Vagina (tissue), 2 donors: Measurements from ENCODE around the gene CLEC4D. TPM values are rescaled to one million over a fixed set of nuclear protein-coding genes. Genes with fewer than 3 reads are reported as not detected.

Experiments used
- DNase-seq, 2 donors: peaks; one replicate each; pipeline ENCODE4 v3.0.0-alpha.2; 2017; ENCODE audit errors: extremely low spot score in 2 of 2
- H3K27ac ChIP-seq: fragments of 200-600 bp; sonication (generic); one replicate; pipeline ENCODE4 v1.5.1; 2019
- H3K27me3 ChIP-seq: fragments of 200-600 bp; sonication (generic); one replicate; pipeline ENCODE4 v1.5.1; 2019
- H3K36me3 ChIP-seq, 2 donors: fragments of 200-600 bp; sonication (generic); one replicate each; pipeline ENCODE4 v1.5.1; 2017 to 2019
- H3K4me1 ChIP-seq: fragments of 200-600 bp; sonication (generic); one replicate; pipeline ENCODE4 v1.5.1; 2019
- H3K4me3 ChIP-seq, 2 donors: fragments of 200-600 bp; sonication (generic); 1 replicate in 1 of 2; 2 replicates in 1 of 2; pipeline ENCODE4 v1.5.1; 2016 to 2019
- H3K9me3 ChIP-seq: fragments of 200-600 bp; sonication (generic); one replicate; pipeline ENCODE4 v1.5.1; 2019
- CTCF ChIP-seq, 3 experiments: fragments of 450-650 bp in 2 of 3; fragments of 200-600 bp in 1 of 3; sonication (generic) in 1 of 3; IDR thresholded peaks; one replicate each; pipeline ENCODE4 v1.5.1; 2017 to 2019; ENCODE audit warnings: antibody characterized with exemption in 3 of 3, mild to moderate bottlenecking in 2 of 3, moderate library complexity in 2 of 3
- POLR2A ChIP-seq, 2 donors: fragments of 450-650 bp; IDR thresholded peaks; one replicate each; pipeline ENCODE4 v1.6.1; 2017; ENCODE audit warnings: antibody characterized with exemption in 2 of 2, mild to moderate bottlenecking in 2 of 2, moderate library complexity in 2 of 2
- POLR2AphosphoS5 ChIP-seq, 2 donors: sonication (generic); formaldehyde crosslinking; IDR thresholded peaks; one replicate each; pipeline ENCODE4 v1.9.0; 2017; ENCODE audit warnings: antibody characterized with exemption in 2 of 2, mild to moderate bottlenecking in 2 of 2, low read depth in 1 of 2; ENCODE audit not compliant: insufficient read depth in 1 of 2
- intact Hi-C: fragments of 100-400 bp; cut with DNase I; formaldehyde crosslinking; loops from one replicate; pipeline ENCODE4 v1.15.1; 2023
- total RNA-seq: library from RNA; depleted of rRNA; stranded (reverse); fragments of >200 nt; gene quantifications from one replicate; pipeline ENCODE4 v1.2.3, GENCODE V29; 2016

The CLEC4D gene
- total RNA-seq, 1 donor from 2014 or later = not detected

- no peaks in the 10 kb centered on the region for H3K9me3 ChIP-seq
- TF ChIP-seq POLR2AphosphoS5 (IDR thresholded peaks at IDR 0.05; ENCODE audit: insufficient read depth in 1 of 2, low read depth in 1 of 2) = no peak
- H3K27ac ChIP-seq = no peak overlapping the region
- DNase-seq = no peak
- no peaks in the 10 kb centered on the region for H3K27me3 ChIP-seq
- intact Hi-C loops = no loop called here
- H3K4me1 ChIP-seq = no peaks in the 10 kb centered on the region
- H3K36me3 ChIP-seq = no peaks in the 10 kb centered on the region
- H3K4me3 ChIP-seq = no peak overlapping the region
Observed at GRCh38 chr12:8501720-8502119, 11.6 kb upstream of the CLEC4D start.

GRCh38 chr12:8504351-8504750, 9.0 kb upstream of the CLEC4D start:
- no peaks in the 10 kb centered on the region for H3K4me1 ChIP-seq
- no peak overlapping the region for H3K4me3 ChIP-seq
- no peaks in the 10 kb centered on the region for H3K36me3 ChIP-seq
- no peak for TF ChIP-seq CTCF (IDR thresholded peaks at IDR 0.05)
- no peak for TF ChIP-seq POLR2A (IDR thresholded peaks at IDR 0.05)
- TF ChIP-seq POLR2AphosphoS5 (IDR thresholded peaks at IDR 0.05; ENCODE audit: insufficient read depth in 1 of 2, low read depth in 1 of 2) = no peak
- intact Hi-C loops = no loop called here
- no peak overlapping the region for H3K27ac ChIP-seq
- no peak for DNase-seq
- H3K27me3 ChIP-seq = no peaks in the 10 kb centered on the region
- H3K9me3 ChIP-seq = no peaks in the 10 kb centered on the region

- no peak overlapping the region for H3K4me3 ChIP-seq
- no peaks in the 10 kb centered on the region for H3K4me1 ChIP-seq
- TF ChIP-seq CTCF (IDR thresholded peaks at IDR 0.05) (no peak), POLR2A (IDR thresholded peaks at IDR 0.05) (no peak), POLR2AphosphoS5 (IDR thresholded peaks at IDR 0.05; ENCODE audit: insufficient read depth in 1 of 2, low read depth in 1 of 2) (no peak)
- intact Hi-C loops = no loop called here
- H3K36me3 ChIP-seq = no peaks in the 10 kb centered on the region
- no peaks in the 10 kb centered on the region for H3K9me3 ChIP-seq
- DNase-seq = no peak
- H3K27me3 ChIP-seq = no peaks in the 10 kb centered on the region
- H3K27ac ChIP-seq = no peak overlapping the region
Observed at GRCh38 chr12:8507596-8507995, 5.7 kb upstream of the CLEC4D start.

GRCh38 chr12:8508223-8508622, 5.1 kb upstream of the CLEC4D start:
- Histone ChIP-seq H3K4me3 (no peak overlapping the region), H3K9me3 (no peaks in the 10 kb centered on the region), H3K4me1 (no peaks in the 10 kb centered on the region), H3K36me3 (no peaks in the 10 kb centered on the region), H3K27ac (no peak overlapping the region), H3K27me3 (no peaks in the 10 kb centered on the region)
- intact Hi-C loops = no loop called here
- TF ChIP-seq POLR2AphosphoS5 (IDR thresholded peaks at IDR 0.05; ENCODE audit: insufficient read depth in 1 of 2, low read depth in 1 of 2) (no peak), CTCF (IDR thresholded peaks at IDR 0.05) (no peak), POLR2A (IDR thresholded peaks at IDR 0.05) (no peak)
- no peak for DNase-seq

- H3K4me1 ChIP-seq = no peaks in the 10 kb centered on the region
- intact Hi-C loops = no loop called here
Observed at GRCh38 chr12:8508910-8509841, 4.1 kb upstream of the CLEC4D start.

More at GRCh38 chr12:8508910-8509841, 4.1 kb upstream of the CLEC4D start:
- Histone ChIP-seq H3K27ac (no peak overlapping the region), H3K9me3 (no peaks in the 10 kb centered on the region), H3K36me3 (no peaks in the 10 kb centered on the region), H3K27me3 (no peaks in the 10 kb centered on the region), H3K4me3 (no peak overlapping the region)
- no peak for DNase-seq
- no peak for TF ChIP-seq POLR2AphosphoS5 (IDR thresholded peaks at IDR 0.05; ENCODE audit: insufficient read depth in 1 of 2, low read depth in 1 of 2)
- no peak for TF ChIP-seq POLR2A (IDR thresholded peaks at IDR 0.05)
- TF ChIP-seq CTCF (IDR thresholded peaks at IDR 0.05) = no peak
